ENCODE data around the gene RBM20. TPM values are rescaled to one million over a fixed set of nuclear protein-coding genes. Genes with fewer than 3 reads are reported as not detected.

Gene RBM20
- total and polyA plus RNA-seq, 7 experiments from 2014 or later, result 0.16 to 1.7 (median 0.37) TPM; not detected in 1

DNA sequence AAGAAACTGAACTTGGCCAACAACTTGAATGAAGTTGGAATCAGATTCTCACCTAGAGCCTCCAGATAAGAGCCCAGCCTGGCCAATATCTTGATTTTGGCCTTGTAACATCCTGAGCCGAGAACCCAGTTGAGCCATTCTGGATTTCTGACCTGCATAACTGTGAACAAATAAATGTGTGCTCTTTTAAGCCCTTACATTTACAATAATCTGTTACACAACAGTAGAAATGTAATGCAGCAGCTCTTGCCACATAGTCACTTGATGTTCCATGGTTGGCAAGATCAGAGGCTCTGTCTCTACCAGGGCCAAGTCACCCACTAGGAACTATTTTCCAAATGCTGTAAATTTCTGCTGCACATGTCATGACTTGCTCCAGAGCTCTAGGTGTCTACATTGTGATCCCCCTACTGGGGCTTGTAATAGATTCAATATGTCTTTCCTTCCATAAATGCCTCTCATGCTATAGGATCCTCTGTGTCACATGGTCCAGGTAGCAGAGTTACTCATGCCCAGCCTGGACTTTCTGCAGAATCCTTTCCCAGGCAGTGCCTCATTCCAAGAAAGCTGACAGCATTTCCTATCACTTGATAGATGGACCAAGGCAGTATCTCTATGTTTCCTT is 11.4 kb upstream of the RBM20 start:
- CTCF ChIA-PET, result no interaction called here
- peaks cover 0 to 6% (median 4%) of the 10 kb centered on the region in 5 donors for H3K36me3 Mint-ChIP-seq
- H3K4me3 ChIP-seq (ENCODE audit: low read length), result no peak overlapping the region
- no peaks in the 10 kb centered on the region for H3K4me1 ChIP-seq (ENCODE audit: control insufficient read depth in 2 of 2, insufficient read depth in 2 of 2, low read length in 2 of 2)
- H3K27me3 Mint-ChIP-seq, result peaks cover 0 to 17% (median 6%) of the 10 kb centered on the region in 5 donors
- DNase-seq, result no peak
- no peaks in the 10 kb centered on the region for H3K36me3 ChIP-seq (ENCODE audit: control insufficient read depth in 2 of 3, insufficient read depth in 3 of 3, low read length in 3 of 3)
- no peak overlapping the region for H3K27ac ChIP-seq (ENCODE audit: low read depth, low read length)
- H3K4me1 Mint-ChIP-seq, result peaks cover 0 to 2% (median 0%) of the 10 kb centered on the region in 7 donors
- H3K9me3 Mint-ChIP-seq, result peaks cover 0 to 14% (median 3%) of the 10 kb centered on the region in 11 donors
- intact Hi-C loops (cut with micrococcal nuclease), result no loop called here
- no peak for ATAC-seq
- POLR2A ChIA-PET, result no interaction called here
- no peak overlapping the region for H3K4me3 Mint-ChIP-seq
- no peak overlapping the region for H3K27ac Mint-ChIP-seq
- no peaks in the 10 kb centered on the region for H3K9me3 ChIP-seq (ENCODE audit: control insufficient read depth in 2 of 3, low read length in 3 of 3)
- no peaks in the 10 kb centered on the region for H3K27me3 ChIP-seq (ENCODE audit: control insufficient read depth in 2 of 2, insufficient read depth in 2 of 2, low read length in 2 of 2)

DNA sequence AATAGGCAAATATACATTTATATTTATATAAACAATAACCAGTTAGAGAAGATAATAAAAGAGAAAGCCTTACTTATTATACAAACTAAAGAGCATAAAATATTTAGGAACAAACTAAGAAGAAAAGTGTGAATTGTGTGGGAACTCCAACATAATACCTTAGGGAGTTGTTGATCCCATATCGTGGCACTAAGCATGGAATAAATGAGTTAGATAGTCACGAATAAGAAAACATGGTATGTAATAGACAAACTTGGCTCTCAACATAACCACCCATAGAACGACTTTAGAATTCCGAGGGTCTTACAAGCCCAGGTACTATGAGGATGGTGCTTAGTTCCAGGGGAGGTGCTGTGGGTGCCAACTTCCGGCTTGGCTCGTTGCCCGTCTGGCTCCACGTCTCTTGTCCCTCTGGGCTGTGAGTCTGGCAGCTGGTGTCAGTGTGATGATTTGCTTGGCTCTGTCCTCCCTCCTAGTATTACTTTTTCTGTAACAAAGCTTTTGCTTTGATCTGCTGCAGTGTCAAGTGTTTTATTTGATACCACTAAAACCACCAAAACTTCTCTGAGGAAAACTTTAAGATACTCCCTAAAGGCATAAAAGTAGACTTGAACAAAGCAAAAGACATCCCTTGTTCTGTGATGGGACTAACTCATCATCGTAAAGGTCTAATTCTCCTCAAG is 9.5 kb upstream of the RBM20 start:
- DNase-seq (no peak), ATAC-seq (no peak)
- Histone ChIP-seq H3K4me3 (ENCODE audit: low read length) (no peak overlapping the region), H3K27me3 (ENCODE audit: control insufficient read depth in 2 of 2, insufficient read depth in 2 of 2, low read length in 2 of 2) (no peaks in the 10 kb centered on the region), H3K36me3 (ENCODE audit: control insufficient read depth in 2 of 3, insufficient read depth in 3 of 3, low read length in 3 of 3) (no peaks in the 10 kb centered on the region), H3K9me3 (ENCODE audit: control insufficient read depth in 2 of 3, low read length in 3 of 3) (no peaks in the 10 kb centered on the region), H3K27ac (ENCODE audit: low read depth, low read length) (no peak overlapping the region), H3K4me1 (ENCODE audit: control insufficient read depth in 2 of 2, insufficient read depth in 2 of 2, low read length in 2 of 2) (no peaks in the 10 kb centered on the region)
- Mint-ChIP-seq H3K4me3 (no peak overlapping the region), H3K27me3 (peaks cover 0 to 24% (median 6%) of the 10 kb centered on the region in 5 donors), H3K27ac (no peak overlapping the region), H3K9me3 (peaks cover 0 to 2% (median 0%) of the 10 kb centered on the region in 11 donors), H3K36me3 (no peaks in the 10 kb centered on the region), H3K4me1 (peaks cover 0 to 2% (median 0%) of the 10 kb centered on the region in 7 donors)
- CTCF ChIA-PET, result no interaction called here
- POLR2A ChIA-PET, result no interaction called here
- intact Hi-C loops (cut with micrococcal nuclease), result no loop called here

DNA sequence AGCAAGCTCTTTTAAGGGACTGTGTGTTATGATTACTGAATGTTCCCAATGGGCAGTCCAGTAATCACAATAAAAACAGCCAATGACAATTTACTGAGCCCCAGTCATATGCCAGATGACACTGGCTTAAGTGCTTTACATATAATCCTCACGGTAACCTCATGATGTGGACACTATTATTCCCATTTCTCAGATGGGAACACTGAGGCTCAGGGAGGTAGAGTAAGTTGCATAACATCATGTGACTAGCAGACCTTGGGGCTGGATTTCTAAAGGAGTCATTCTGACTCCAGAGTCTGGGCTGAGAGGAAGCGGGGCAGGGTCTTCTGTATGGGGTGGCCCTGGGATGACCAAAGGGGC is 7.6 kb upstream of the RBM20 start:
- no peak overlapping the region for H3K27ac Mint-ChIP-seq
- Histone ChIP-seq H3K4me3 (ENCODE audit: low read length) (no peak overlapping the region), H3K36me3 (ENCODE audit: control insufficient read depth in 2 of 3, insufficient read depth in 3 of 3, low read length in 3 of 3) (no peaks in the 10 kb centered on the region), H3K4me1 (ENCODE audit: control insufficient read depth in 2 of 2, insufficient read depth in 2 of 2, low read length in 2 of 2) (peaks cover 5 to 8% of the 10 kb centered on the region in 2 donors), H3K27ac (ENCODE audit: low read depth, low read length) (no peak overlapping the region), H3K27me3 (ENCODE audit: control insufficient read depth in 2 of 2, insufficient read depth in 2 of 2, low read length in 2 of 2) (no peaks in the 10 kb centered on the region), H3K9me3 (ENCODE audit: control insufficient read depth in 2 of 3, low read length in 3 of 3) (no peaks in the 10 kb centered on the region)
- peaks cover 6 to 36% (median 17%) of the 10 kb centered on the region in 5 donors for H3K27me3 Mint-ChIP-seq
- ATAC-seq, result no peak
- no peaks in the 10 kb centered on the region for H3K36me3 Mint-ChIP-seq
- peaks cover 6 to 11% (median 7%) of the 10 kb centered on the region in 7 donors for H3K4me1 Mint-ChIP-seq
- peaks cover 0 to 2% (median 0%) of the 10 kb centered on the region in 11 donors for H3K9me3 Mint-ChIP-seq
- ChIA-PET POLR2A (no interaction called here), CTCF (no interaction called here)
- no peak overlapping the region for H3K4me3 Mint-ChIP-seq
- no peak for DNase-seq
- intact Hi-C loops (cut with micrococcal nuclease), result no loop called here

- Histone ChIP-seq H3K4me1 (ENCODE audit: control insufficient read depth in 2 of 2, insufficient read depth in 2 of 2, low read length in 2 of 2) (peaks cover 5 to 8% of the 10 kb centered on the region in 2 donors), H3K36me3 (ENCODE audit: control insufficient read depth in 2 of 3, insufficient read depth in 3 of 3, low read length in 3 of 3) (no peaks in the 10 kb centered on the region), H3K4me3 (ENCODE audit: low read length) (no peak overlapping the region), H3K9me3 (ENCODE audit: control insufficient read depth in 2 of 3, low read length in 3 of 3) (no peaks in the 10 kb centered on the region), H3K27me3 (ENCODE audit: control insufficient read depth in 2 of 2, insufficient read depth in 2 of 2, low read length in 2 of 2) (peaks cover 0 to 3% of the 10 kb centered on the region in 2 donors), H3K27ac (ENCODE audit: low read depth, low read length) (no peak overlapping the region)
- Mint-ChIP-seq H3K9me3 (peaks cover 0 to 2% (median 0%) of the 10 kb centered on the region in 11 donors), H3K27me3 (peaks cover 8 to 41% (median 21%) of the 10 kb centered on the region in 5 donors), H3K27ac (no peak overlapping the region), H3K36me3 (no peaks in the 10 kb centered on the region), H3K4me1 (peaks cover 6 to 15% (median 11%) of the 10 kb centered on the region in 7 donors), H3K4me3 (no peak overlapping the region)
- intact Hi-C loops (cut with micrococcal nuclease), result no loop called here
- DNase-seq (no peak), ATAC-seq (peak; percentile 24)
- ChIA-PET CTCF (no interaction called here), POLR2A (no interaction called here)
These were observed 7.1 kb upstream of the RBM20 start for GRCh38 chr10:110636932-110637557.

DNA sequence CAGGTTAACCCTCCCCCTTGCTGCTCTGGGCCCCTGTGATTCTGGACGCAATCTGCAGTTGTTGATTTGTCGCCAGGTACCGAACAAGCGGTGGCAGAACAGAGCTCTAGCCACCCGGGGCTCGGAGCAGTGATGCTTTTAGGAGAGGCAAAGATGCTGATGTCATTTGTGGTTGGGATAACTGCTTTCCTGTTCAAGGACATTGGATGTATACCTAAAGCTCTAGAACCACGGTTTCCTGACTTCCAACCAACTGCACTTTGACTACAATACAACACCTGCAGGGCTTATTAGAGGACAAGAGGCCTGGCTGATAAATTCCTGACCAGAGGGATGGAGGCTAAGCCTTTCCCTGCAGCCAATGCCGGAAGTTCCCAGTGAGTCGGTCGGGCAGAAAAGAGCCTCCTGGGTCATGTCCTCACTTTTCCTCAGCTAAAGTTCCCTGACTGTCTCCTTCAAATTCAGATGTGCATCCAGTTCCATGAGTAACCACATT is 6.5 kb upstream of the RBM20 start:
- H3K27ac Mint-ChIP-seq, result no peak overlapping the region
- Histone ChIP-seq H3K27ac (ENCODE audit: low read depth, low read length) (no peak overlapping the region), H3K4me1 (ENCODE audit: control insufficient read depth in 2 of 2, insufficient read depth in 2 of 2, low read length in 2 of 2) (peaks cover 5 to 8% of the 10 kb centered on the region in 2 donors), H3K9me3 (ENCODE audit: control insufficient read depth in 2 of 3, low read length in 3 of 3) (no peaks in the 10 kb centered on the region), H3K36me3 (ENCODE audit: control insufficient read depth in 2 of 3, insufficient read depth in 3 of 3, low read length in 3 of 3) (no peaks in the 10 kb centered on the region), H3K27me3 (ENCODE audit: control insufficient read depth in 2 of 2, insufficient read depth in 2 of 2, low read length in 2 of 2) (peaks cover 0 to 9% of the 10 kb centered on the region in 2 donors), H3K4me3 (ENCODE audit: low read length) (no peak overlapping the region)
- ChIA-PET POLR2A (no interaction called here), CTCF (no interaction called here)
- no peak for ATAC-seq
- peaks cover 13 to 46% (median 27%) of the 10 kb centered on the region in 5 donors for H3K27me3 Mint-ChIP-seq
- H3K4me3 Mint-ChIP-seq, result no peak overlapping the region
- peaks cover 0 to 5% (median 0%) of the 10 kb centered on the region in 11 donors for H3K9me3 Mint-ChIP-seq
- no peak for DNase-seq
- intact Hi-C loops (cut with micrococcal nuclease), result no loop called here
- peaks cover 8 to 19% (median 14%) of the 10 kb centered on the region in 7 donors for H3K4me1 Mint-ChIP-seq
- no peaks in the 10 kb centered on the region for H3K36me3 Mint-ChIP-seq

- Mint-ChIP-seq H3K4me1 (peaks cover 10 to 25% (median 21%) of the 10 kb centered on the region in 7 donors), H3K36me3 (no peaks in the 10 kb centered on the region), H3K27ac (no peak overlapping the region), H3K4me3 (no peak overlapping the region), H3K27me3 (peaks cover 20 to 53% (median 34%) of the 10 kb centered on the region in 5 donors), H3K9me3 (peaks cover 0 to 5% (median 0%) of the 10 kb centered on the region in 11 donors)
- peaks cover 10 to 13% of the 10 kb centered on the region in 2 donors for H3K4me1 ChIP-seq (ENCODE audit: control insufficient read depth in 2 of 2, insufficient read depth in 2 of 2, low read length in 2 of 2)
- intact Hi-C loops (cut with micrococcal nuclease), result no loop called here
- no peak for DNase-seq
- peaks cover 0 to 16% of the 10 kb centered on the region in 2 donors for H3K27me3 ChIP-seq (ENCODE audit: control insufficient read depth in 2 of 2, insufficient read depth in 2 of 2, low read length in 2 of 2)
- no peak overlapping the region for H3K27ac ChIP-seq (ENCODE audit: low read depth, low read length)
- no peaks in the 10 kb centered on the region for H3K36me3 ChIP-seq (ENCODE audit: control insufficient read depth in 2 of 3, insufficient read depth in 3 of 3, low read length in 3 of 3)
- no peaks in the 10 kb centered on the region for H3K9me3 ChIP-seq (ENCODE audit: control insufficient read depth in 2 of 3, low read length in 3 of 3)
- ChIA-PET CTCF (interaction anchor here (0.7 kb wide), 1 partner anchor 500 kb away, joined by 3 read pairs; no protein-coding TSS in a partner anchor), POLR2A (no interaction called here)
- no peak overlapping the region for H3K4me3 ChIP-seq (ENCODE audit: low read length)
- no peak for ATAC-seq
These were observed 5.8 kb upstream of the RBM20 start for GRCh38 chr10:110638319-110638718.
